Trophoblast cell (in vitro differentiated cells and primary cell): ENCODE data around the gene RARB.
A peak's percentile ranks its signal among the peaks of the same experiment; 100 is the strongest.

ENCODE experiments used
- DNase-seq, 2 donors: peaks; one replicate each; pipeline ENCODE4 v3.0.0-alpha.2; 2016
- H2AFZ ChIP-seq: 2 replicates; pipeline ENCODE4 v1.6.1; 2013; ENCODE audit warnings: low read length, moderate library complexity, mild to moderate bottlenecking; ENCODE audit not compliant: insufficient read depth, poor library complexity
- H2AK5ac ChIP-seq: 2 replicates; pipeline ENCODE4 v1.6.1; 2013; ENCODE audit warnings: mild to moderate bottlenecking, low read length
- H2BK120ac ChIP-seq: 2 replicates; pipeline ENCODE4 v1.6.1; 2013; ENCODE audit warnings: low read length, mild to moderate bottlenecking, moderate library complexity; ENCODE audit not compliant: insufficient read depth, poor library complexity
- H2BK12ac ChIP-seq: 2 replicates; pipeline ENCODE4 v1.6.1; 2013; ENCODE audit warnings: mild to moderate bottlenecking, low read length, moderate library complexity
- H2BK5ac ChIP-seq: 2 replicates; pipeline ENCODE4 v1.6.1; 2013; ENCODE audit warnings: low read length, low read depth, moderate library complexity, mild to moderate bottlenecking; ENCODE audit not compliant: poor library complexity
- H3K14ac ChIP-seq: 2 replicates; pipeline ENCODE4 v1.6.1; 2013; ENCODE audit warnings: mild to moderate bottlenecking, low read length
- H3K18ac ChIP-seq: 2 replicates; pipeline ENCODE4 v1.6.1; 2013; ENCODE audit warnings: mild to moderate bottlenecking, low read length
- H3K23ac ChIP-seq: 2 replicates; pipeline ENCODE4 v1.6.1; 2013; ENCODE audit warnings: low read length
- H3K27ac ChIP-seq: 2 replicates; pipeline ENCODE4 v1.5.1; 2013; ENCODE audit warnings: low read depth, mild to moderate bottlenecking, inconsistent platforms, low read length, moderate library complexity
- H3K27me3 ChIP-seq: 2 replicates; pipeline ENCODE4 v1.6.1; 2013; ENCODE audit warnings: inconsistent platforms, mild to moderate bottlenecking, low read length, moderate library complexity; ENCODE audit not compliant: insufficient read depth
- H3K36me3 ChIP-seq, 2 experiments: 1 replicate in 1 of 2; 2 replicates in 1 of 2; pipeline ENCODE4 v1.6.1; 2013; ENCODE audit warnings: low read length in 2 of 2, mild to moderate bottlenecking in 2 of 2, moderate library complexity in 1 of 2; ENCODE audit not compliant: insufficient read depth in 2 of 2, control insufficient read depth in 1 of 2
- H3K4ac ChIP-seq: 2 replicates; pipeline ENCODE4 v1.6.1; 2013; ENCODE audit warnings: low read depth, mild to moderate bottlenecking, low read length, moderate library complexity
- H3K4me1 ChIP-seq, 2 experiments: 1 replicate in 1 of 2; 2 replicates in 1 of 2; pipeline ENCODE4 v1.6.1; 2013; ENCODE audit warnings: low read length in 2 of 2, mild to moderate bottlenecking in 2 of 2, moderate library complexity in 1 of 2; ENCODE audit not compliant: insufficient read depth in 2 of 2, control insufficient read depth in 1 of 2
- H3K4me2 ChIP-seq: 2 replicates; pipeline ENCODE4 v1.6.1; 2013; ENCODE audit warnings: inconsistent platforms, mild to moderate bottlenecking, low read length, moderate library complexity
- H3K4me3 ChIP-seq: 2 replicates; pipeline ENCODE4 v1.5.1; 2013; ENCODE audit warnings: mild to moderate bottlenecking, low read depth, low read length, inconsistent platforms
- H3K79me1 ChIP-seq: one replicate; pipeline ENCODE4 v1.6.1; 2013; ENCODE audit warnings: low read length
- H3K79me2 ChIP-seq: 2 replicates; pipeline ENCODE4 v1.6.1; 2013; ENCODE audit warnings: low read length, mild to moderate bottlenecking; ENCODE audit not compliant: control insufficient read depth, insufficient read depth, poor library complexity
- H3K9ac ChIP-seq: 2 replicates; pipeline ENCODE4 v1.6.1; 2013; ENCODE audit warnings: mild to moderate bottlenecking, low read length
- H3K9me3 ChIP-seq: 2 replicates; pipeline ENCODE4 v1.6.1; 2013; ENCODE audit warnings: low read depth, mild to moderate bottlenecking, control low read depth, inconsistent platforms, low read length; ENCODE audit not compliant: insufficient read depth
- H4K12ac ChIP-seq: 2 replicates; pipeline ENCODE4 v1.6.1; 2013; ENCODE audit warnings: low read depth, mild to moderate bottlenecking, low read length, moderate library complexity
- H4K8ac ChIP-seq: 2 replicates; pipeline ENCODE4 v1.6.1; 2013; ENCODE audit warnings: low read depth, mild to moderate bottlenecking, low read length, moderate library complexity
- H4K91ac ChIP-seq: one replicate; pipeline ENCODE4 v1.6.1; 2013; ENCODE audit warnings: low read depth, mild to moderate bottlenecking, low read length, moderate library complexity
- WGBS: extraction: QIAGEN DNeasy Blood & Tissue Kit; methylation state at CpG from one replicate; pipeline ENCODE4 v1.1.7; 2013; ENCODE audit warnings: missing lambda C conversion rate; ENCODE audit not compliant: insufficient read length, insufficient coverage; ENCODE audit errors: extremely low coverage; 5-methylcytosine and 5-hydroxymethylcytosine counted together

RARB gene

GRCh38 chr3:25473246-25473645, 45.2 kb downstream of the RARB start:
- peak overlapping the region; percentile 53 for H2BK120ac ChIP-seq
- no peaks in the 10 kb centered on the region for H3K36me3 ChIP-seq
- peak overlapping the region; percentile 76 for H3K27ac ChIP-seq
- no peak overlapping the region for H4K12ac ChIP-seq
- peak overlapping the region; percentile 43 for H4K91ac ChIP-seq
- H2BK12ac ChIP-seq = no peak overlapping the region
- no peak overlapping the region for H3K4me3 ChIP-seq
- peak overlapping the region; percentile 0 for H3K4me2 ChIP-seq
- H3K79me1 ChIP-seq = peaks cover 14% of the 10 kb centered on the region
- no peaks in the 10 kb centered on the region for H3K79me2 ChIP-seq
- H3K14ac ChIP-seq = no peak overlapping the region
- no peak overlapping the region for H3K9ac ChIP-seq
- H3K4me1 ChIP-seq = peaks cover 5 to 8% of the 10 kb centered on the region in 2 experiments
- H3K23ac ChIP-seq = no peak overlapping the region
- H3K9me3 ChIP-seq = no peaks in the 10 kb centered on the region
- peak overlapping the region; percentile 56 for H3K4ac ChIP-seq
- no CpG with 5 or more reads among the region's 2 CpGs for WGBS
- H4K8ac ChIP-seq = no peak overlapping the region
- no peak for DNase-seq
- H3K18ac ChIP-seq = no peak overlapping the region
- no peak overlapping the region for H2AK5ac ChIP-seq
- H2BK5ac ChIP-seq = peak overlapping the region; percentile 50
- H3K27me3 ChIP-seq = no peaks in the 10 kb centered on the region
- no peak overlapping the region for H2AFZ ChIP-seq

DNA sequence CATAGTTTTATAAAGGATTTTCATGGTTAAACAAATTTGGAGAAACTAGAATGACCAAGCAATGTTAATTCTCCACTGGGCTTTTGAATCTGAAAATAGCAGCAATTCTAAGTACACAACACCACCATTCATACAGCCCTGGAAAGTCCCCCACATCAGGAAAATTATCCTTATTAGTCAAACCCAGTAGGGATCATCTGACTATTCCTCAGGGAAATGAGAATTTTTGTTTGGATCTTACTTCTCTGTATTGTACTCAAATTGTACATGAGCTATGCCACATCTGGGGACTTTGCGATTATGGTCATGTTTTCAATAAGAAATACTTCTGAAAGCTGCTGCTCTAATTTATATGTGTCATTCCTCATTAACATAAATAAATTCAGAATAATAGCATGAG, 46.0 kb downstream of the RARB start:
- H4K12ac ChIP-seq = no peak overlapping the region
- H3K4me1 ChIP-seq = peaks cover 6 to 9% of the 10 kb centered on the region in 2 experiments
- no peak overlapping the region for H3K4me3 ChIP-seq
- H3K27me3 ChIP-seq = no peaks in the 10 kb centered on the region
- H3K23ac ChIP-seq = no peak overlapping the region
- no peak overlapping the region for H4K8ac ChIP-seq
- no peak overlapping the region for H2BK5ac ChIP-seq
- no peak overlapping the region for H3K4ac ChIP-seq
- H3K79me2 ChIP-seq = no peaks in the 10 kb centered on the region
- no peak overlapping the region for H3K18ac ChIP-seq
- no peak overlapping the region for H4K91ac ChIP-seq
- DNase-seq = no peak
- H2BK12ac ChIP-seq = no peak overlapping the region
- H2AFZ ChIP-seq = no peak overlapping the region
- H3K9ac ChIP-seq = no peak overlapping the region
- H3K79me1 ChIP-seq = peaks cover 11% of the 10 kb centered on the region
- no peaks in the 10 kb centered on the region for H3K9me3 ChIP-seq
- H3K36me3 ChIP-seq = no peaks in the 10 kb centered on the region
- H3K14ac ChIP-seq = no peak overlapping the region
- no peak overlapping the region for H2AK5ac ChIP-seq
- no peak overlapping the region for H2BK120ac ChIP-seq
- no CpG with 5 or more reads among the region's 1 CpG for WGBS
- peak overlapping the region; percentile 52 for H3K27ac ChIP-seq
- H3K4me2 ChIP-seq = no peak overlapping the region

- Histone ChIP-seq H3K9ac (no peak overlapping the region), H3K79me1 (peaks cover 9% of the 10 kb centered on the region), H2AFZ (no peak overlapping the region), H3K36me3 (no peaks in the 10 kb centered on the region), H3K4ac (no peak overlapping the region), H2AK5ac (no peak overlapping the region), H2BK5ac (no peak overlapping the region), H2BK120ac (no peak overlapping the region), H4K12ac (no peak overlapping the region), H4K91ac (no peak overlapping the region), H3K9me3 (no peaks in the 10 kb centered on the region), H3K79me2 (no peaks in the 10 kb centered on the region), H3K18ac (no peak overlapping the region), H4K8ac (no peak overlapping the region), H3K4me3 (no peak overlapping the region), H3K14ac (no peak overlapping the region), H3K23ac (no peak overlapping the region), H3K4me1 (peaks cover 6% of the 10 kb centered on the region in 2 experiments), H2BK12ac (no peak overlapping the region), H3K27me3 (no peaks in the 10 kb centered on the region), H3K4me2 (no peak overlapping the region), H3K27ac (no peak overlapping the region)
- no peak for DNase-seq
- no CpG with 5 or more reads among the region's 2 CpGs for WGBS
Measured at GRCh38 chr3:25476639-25477038, 48.6 kb downstream of the RARB start.

GRCh38 chr3:25478211-25478757, 50.2 kb downstream of the RARB start:
- no CpG with 5 or more reads among the region's 6 CpGs for WGBS
- H3K4me2 ChIP-seq = no peak overlapping the region

More at GRCh38 chr3:25478211-25478757, 50.2 kb downstream of the RARB start:
- H2BK12ac ChIP-seq = peak overlapping the region; percentile 21
- H2BK120ac ChIP-seq = no peak overlapping the region
- no peaks in the 10 kb centered on the region for H3K9me3 ChIP-seq
- no peaks in the 10 kb centered on the region for H3K36me3 ChIP-seq
- H2AFZ ChIP-seq = no peak overlapping the region
- peak overlapping the region; percentile 4 for H2BK5ac ChIP-seq
- no peak overlapping the region for H3K4me3 ChIP-seq
- H4K12ac ChIP-seq = no peak overlapping the region
- no peaks in the 10 kb centered on the region for H3K79me2 ChIP-seq
- no peak for DNase-seq
- H3K4ac ChIP-seq = no peak overlapping the region
- no peak overlapping the region for H3K27ac ChIP-seq
- H4K8ac ChIP-seq = no peak overlapping the region
- H3K79me1 ChIP-seq = peaks cover 2% of the 10 kb centered on the region
- no peak overlapping the region for H3K18ac ChIP-seq
- H4K91ac ChIP-seq = no peak overlapping the region
- no peak overlapping the region for H3K14ac ChIP-seq
- no peak overlapping the region for H3K23ac ChIP-seq
- H2AK5ac ChIP-seq = no peak overlapping the region
- no peaks in the 10 kb centered on the region for H3K27me3 ChIP-seq
- no peak overlapping the region for H3K9ac ChIP-seq
- H3K4me1 ChIP-seq = peaks cover 5 to 6% of the 10 kb centered on the region in 2 experiments
